Renal pelvis (tissue), 4 donors: Measurements from ENCODE around the gene ERICH6B. TPM values are rescaled to one million over a fixed set of nuclear protein-coding genes. Genes with fewer than 3 reads are reported as not detected.

Experiments used
- DNase-seq: peaks from one replicate; pipeline ENCODE4 v3.0.0-alpha.2; 2013
- polyA plus RNA-seq, 3 donors: library from polyadenylated mRNA; unstranded; fragments of 120-200 nt; gene quantifications; one replicate each; pipeline ENCODE4 v1.2.1, GENCODE V29; 2013; ENCODE audit not compliant: insufficient read length in 3 of 3

Gene ERICH6B
- polyA plus RNA-seq, 3 donors = 0.80 to 3.0 (median 3.0) TPM

DNA sequence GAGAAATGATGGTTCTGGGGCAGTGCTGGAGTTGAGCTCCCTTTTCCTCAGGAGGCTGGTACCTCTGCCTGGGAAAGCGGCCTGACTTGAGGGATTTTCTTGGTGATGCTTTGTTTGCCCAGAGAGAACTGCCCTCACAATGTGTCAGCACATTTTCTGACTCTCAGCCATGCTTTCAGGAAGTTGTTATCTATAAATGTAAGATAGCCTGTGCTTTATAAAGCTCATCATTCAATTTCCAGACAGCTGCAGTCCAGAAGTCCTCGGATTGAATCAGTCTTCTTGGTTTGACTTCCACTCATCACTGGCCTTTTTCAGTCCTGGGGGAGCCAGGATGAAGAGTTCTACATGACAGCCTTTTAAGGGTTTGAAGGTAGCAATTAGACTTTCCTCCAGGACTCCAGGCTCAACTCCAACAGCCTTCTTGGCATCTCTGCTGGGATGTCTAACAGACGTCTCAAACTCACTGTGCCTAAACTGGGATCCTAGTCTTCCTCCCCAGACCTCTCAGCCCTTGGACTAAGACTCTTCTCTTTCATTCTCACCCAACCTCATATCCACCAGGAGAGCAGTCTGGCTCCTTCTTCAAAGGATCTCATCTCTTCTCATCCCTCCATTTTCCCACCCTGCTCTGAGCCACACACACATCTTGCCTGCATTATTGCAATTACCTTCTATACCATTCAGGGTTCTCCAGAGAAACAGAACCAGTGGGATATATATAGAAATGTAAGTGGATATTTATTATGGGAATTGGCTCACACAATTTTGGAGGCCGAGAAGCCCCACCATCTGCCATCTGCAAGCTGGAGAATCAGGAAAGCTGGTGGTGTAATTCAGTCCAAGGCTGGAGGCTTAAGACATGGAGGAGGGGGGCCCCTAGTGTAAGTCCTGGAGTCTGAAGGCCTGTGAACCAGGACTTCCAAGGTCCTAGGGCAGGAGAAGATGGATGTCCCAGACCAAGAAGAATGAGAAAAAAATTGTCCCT, 13.1 kb downstream of the ERICH6B start:
- no peak for DNase-seq

DNA sequence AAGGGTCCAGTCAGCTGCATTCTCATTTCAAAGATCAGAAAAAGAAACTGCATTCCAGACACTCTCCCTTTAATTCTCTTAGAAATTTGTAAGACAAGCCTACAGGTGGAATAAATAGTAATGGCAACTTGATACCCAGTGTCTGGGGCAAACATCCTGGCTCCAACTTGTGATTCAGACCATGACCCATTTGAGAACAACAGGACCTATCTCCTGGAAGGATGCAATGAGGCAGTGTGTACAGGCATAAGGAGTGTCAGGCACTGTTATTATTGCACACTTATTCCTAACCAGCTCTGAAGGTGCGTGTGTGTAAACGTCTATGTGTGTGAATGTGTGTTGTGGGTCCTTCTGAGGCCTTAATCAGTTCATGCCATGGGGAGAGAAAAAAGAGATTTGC, 13.9 kb downstream of the ERICH6B start:
- DNase-seq = no peak

DNA sequence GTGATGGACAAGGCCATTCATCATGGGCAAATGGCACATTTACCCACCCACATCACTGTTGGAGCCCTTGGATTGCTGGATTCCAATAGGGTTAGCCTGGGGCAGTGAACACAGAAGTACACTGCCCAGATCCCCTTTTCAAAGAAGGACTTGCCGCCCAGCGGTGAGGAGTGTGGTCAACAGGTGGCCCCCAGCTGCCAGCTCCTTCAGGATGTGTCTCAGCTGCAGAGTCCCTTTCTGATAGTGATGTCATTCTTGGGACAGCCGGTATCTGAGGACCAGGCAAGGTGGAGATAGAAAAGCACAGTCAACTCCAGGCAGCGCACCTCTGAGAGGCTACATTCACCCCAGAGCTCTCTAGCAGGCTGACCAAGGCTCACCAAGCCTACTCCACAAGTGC, 16.9 kb downstream of the ERICH6B start:
- no peak for DNase-seq

DNA sequence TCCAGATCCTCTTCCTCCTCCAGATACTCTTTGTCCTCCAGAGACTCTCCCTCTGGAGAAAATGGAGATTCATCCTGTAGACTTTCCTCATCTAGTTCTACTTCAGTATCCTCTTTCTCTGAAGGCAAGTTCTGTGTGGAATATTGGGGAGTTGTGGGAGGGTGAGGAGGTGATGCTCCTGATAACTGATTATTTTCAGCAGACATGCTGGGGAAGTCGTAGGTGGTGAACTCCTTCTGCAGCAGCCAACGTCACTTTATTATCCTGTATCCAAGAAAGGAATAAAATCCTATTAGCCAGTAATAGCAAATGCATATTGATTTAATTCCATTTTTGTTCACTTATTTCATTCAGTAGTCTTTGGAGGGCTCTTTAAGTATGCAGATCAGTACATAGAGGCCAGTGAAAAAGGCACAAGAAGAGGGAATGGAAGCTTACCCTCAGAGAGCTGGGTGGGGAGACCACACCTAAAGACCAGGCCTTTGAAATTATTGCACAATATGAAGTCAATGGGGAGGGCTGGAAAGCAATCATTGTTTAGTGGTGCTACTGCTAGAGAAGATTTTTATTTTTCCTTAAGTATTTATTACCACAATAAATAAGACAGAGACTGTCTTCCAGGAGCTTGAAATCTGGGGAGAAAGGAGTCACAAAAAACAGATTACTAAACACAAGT, 18.6 kb downstream of the ERICH6B start:
- DNase-seq = no peak

DNA sequence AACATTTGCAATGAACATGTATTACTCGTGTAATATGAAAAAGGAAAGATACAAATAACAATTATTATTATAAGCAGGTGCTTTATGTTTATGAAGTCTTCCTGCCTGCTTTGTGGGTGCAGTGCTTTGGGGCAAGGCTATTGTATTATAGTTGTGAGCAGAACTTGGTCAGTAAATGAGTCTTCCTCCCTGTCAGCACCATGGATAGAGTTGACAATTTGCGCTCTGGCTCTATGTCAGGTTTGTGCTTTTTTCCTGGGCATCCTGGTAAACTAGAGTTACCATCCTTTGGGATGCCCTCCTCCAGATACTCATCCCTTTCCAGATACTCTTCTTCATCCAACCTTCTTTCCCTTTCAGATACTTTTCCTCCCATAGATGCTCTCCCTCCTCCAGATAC, 19.6 kb downstream of the ERICH6B start:
- no peak for DNase-seq

DNA sequence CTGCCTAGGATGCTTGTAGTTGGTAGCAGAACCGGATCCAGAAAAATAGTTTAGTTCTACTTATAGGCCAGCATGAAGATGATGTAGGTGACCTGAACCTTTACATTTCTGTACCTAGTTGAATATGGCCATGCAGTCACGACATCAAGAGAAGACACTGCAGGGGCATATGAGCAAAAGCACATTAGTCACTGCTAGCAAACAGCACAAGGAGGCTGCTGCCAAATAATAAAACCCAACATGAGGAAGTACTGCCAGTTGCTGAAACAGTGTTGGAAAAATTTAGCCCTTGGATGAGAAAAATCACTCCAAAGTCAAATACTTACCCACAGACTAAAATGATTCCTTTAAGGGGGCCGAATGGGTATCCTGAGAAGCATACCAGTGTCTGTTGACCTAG, 20.8 kb downstream of the ERICH6B start:
- DNase-seq = no peak

DNA sequence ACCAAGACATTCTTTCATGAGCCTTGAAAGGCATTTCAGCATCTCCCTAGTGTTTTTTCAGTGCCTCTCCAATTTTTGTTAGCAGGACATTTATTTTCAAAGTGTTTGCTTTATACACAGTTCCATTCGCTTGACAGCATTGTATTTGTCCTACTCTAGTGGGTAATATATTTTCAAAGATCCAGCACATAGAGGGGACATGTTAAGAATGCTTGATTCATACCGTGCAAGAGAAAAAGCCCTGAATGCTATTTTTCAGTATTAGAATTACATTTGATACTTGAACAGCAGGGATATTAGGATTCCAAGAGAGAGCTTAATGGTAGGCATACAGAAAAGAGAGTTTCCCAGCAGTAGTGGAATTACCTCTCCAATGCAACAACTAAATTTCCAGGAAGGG, 21.3 kb downstream of the ERICH6B start:
- DNase-seq = no peak

DNA sequence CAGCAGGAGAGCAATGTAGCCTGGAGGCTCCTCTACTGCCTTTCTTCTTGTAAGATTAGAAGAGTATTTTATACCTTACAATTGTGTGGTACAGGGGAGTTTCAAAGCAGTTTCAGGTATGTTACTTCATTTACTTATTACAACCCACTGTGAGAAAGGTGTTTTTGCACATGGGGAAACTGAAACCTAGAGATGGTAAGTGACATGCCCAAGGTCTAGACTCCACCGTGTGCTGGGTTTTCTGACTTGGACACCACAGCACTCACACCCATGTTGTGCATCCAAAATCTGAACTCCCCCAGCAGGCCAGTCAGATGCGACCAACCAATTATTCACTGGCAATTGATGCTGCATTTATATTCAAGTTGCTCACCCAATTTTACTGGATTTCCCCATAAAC, 22.8 kb downstream of the ERICH6B start:
- DNase-seq = no peak

DNA sequence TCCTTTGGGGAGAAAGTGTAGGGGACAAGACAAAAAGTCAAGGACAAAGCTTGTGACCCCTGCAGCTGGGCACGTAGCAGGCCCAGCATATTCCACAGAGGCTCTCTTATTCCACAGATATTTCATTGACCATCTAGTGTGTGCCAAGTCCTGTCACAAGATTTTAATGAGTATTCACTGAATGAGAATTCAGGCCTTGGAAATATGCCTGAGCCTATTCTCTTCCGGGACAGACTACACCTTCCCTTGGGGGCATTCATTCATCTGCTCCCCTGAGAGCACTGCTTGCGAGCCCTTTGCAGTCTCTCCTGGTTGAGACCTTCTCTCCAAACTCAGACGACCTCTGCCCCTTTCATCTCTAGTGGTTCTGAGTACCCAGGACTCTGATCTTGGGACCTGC, 25.5 kb downstream of the ERICH6B start:
- no peak for DNase-seq

DNA sequence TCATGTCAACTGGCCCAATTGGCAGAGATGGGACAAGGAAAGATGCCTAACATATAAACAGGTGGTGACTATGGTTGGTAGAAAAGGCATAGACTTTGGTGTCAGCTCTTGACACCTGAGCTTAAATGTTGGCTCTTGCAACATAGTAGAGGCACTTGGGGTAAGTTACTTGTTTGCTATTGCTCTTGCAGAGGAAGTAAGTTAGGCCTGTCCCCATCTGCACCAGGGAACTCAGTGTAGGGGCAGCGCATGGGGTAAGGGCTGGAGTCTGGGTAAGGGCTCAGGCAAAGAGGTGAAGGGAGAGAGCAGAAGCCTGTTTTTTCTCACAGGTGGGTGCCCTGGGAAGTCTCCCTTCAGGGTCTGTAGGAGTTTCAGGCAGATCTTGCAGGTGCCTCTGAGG, 27.6 kb downstream of the ERICH6B start:
- no peak for DNase-seq

DNA sequence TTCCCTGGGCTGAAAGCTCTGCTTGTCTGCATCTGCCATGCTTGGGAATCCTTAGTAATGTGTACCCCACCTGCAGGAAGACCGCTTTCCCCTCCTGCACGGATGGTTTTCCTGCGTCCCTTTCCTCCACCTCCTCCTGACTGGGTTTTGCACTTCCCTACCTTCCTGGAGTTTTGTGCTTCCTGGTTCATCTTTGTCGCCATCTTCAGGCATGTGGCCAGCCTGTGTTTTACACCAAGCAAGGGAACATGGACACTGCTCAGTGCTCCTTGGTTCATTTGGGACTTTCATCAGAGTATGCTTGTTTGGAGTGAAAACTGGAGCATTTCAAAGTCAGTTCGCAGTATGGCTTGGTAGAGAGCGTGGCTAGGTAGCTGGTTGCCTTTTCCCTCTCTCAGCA, 30.7 kb downstream of the ERICH6B start:
- DNase-seq = no peak

DNA sequence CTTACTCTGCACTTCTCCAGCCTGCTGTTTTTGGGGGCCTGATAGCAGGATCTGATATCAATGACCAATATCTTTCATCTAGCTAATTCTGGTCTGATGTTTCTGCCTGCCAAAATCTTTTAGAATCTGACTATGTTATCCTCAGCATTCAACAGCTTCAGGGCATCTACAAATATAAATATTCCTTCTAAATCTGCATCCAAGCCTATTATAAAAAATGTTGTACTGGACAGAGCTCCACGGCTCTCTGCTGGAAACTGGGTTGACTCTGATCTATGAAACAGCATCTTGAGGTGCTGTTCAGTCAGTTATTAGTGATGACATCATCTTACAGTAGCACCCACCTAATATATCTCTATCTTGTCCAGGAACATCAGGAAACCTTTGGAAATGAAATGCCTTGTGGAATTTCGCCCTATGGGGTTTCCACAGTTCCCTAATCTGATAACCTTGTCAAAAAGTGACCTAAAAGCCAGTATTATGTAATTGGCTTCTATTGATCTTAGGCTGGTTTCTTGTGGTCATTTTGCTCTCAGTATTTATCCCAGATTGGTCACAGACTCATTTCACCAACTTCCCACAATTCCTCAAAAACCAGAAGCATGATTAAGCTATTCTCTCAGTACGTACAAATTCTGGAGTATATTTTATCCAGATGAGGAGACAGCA, 33.0 kb downstream of the ERICH6B start:
- DNase-seq = no peak

DNA sequence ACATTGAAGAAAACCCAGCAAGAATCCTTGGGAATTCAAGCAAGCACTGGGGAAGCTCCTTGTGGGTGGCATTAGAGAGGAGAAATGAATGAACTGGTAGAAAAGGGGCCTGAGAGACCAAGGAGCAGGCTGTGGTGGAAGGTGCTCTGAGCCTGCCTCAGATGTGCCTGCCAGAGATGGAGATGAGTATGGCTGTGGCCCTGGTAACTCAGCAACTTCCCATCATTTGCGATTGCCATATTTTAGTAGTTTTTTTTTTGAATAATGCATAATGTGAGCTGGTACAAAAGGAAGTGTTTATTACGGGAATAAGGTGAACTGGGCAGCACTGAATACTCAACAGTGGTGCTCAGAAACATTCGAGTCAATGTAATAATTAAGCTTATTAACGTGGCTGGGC, 39.1 kb downstream of the ERICH6B start:
- DNase-seq = no peak

DNA sequence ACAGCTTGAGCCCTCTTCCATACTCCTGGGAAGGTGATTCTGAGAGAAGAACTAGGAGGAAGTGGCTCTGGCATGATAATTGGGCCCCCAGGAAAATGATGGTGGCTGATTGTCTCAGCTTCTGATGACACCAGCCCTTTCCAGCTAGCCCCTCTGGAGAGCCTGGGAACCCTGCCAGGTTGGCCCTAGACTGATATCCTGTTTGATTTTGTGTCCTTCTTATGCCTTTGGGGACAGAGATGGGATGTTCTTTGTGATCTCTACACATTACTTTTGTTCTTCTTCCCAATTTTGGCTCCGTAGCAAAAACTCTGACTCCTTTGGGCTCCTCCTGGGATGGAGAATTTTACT, 39.7 kb downstream of the ERICH6B start:
- DNase-seq = no peak

DNA sequence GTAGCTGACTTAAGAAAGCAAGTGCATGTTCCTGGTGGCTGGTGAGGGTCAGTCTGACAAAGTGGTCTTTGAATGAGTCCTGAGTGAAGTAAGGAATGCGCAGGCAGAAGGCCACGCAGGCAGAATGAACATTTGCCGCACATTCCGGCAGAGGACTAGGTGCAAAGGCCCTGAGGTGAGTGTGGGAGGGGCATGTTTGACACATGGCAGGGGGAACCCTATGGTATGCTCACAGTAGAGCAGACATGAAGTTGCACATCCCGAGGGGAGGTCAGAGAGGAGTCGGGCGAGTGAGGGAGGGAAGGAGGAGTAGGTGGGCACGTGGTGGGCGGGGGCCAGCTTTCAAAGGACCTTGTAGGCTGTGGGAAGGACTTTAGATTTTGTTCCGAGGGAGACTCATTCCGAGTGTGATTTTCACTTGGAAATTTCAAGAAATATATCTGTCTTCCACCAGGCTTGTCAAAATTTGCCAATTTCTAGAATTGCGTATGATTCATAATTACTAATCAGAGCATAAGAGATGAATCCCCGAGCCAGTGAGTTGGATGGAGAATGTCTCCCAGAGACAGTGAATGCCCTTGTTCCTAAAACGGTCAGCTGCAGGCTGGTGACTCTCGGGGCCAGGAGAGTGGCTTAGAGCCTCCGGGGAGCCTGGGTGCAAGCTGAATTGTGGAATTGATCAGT, 40.3 kb downstream of the ERICH6B start:
- DNase-seq = no peak

DNA sequence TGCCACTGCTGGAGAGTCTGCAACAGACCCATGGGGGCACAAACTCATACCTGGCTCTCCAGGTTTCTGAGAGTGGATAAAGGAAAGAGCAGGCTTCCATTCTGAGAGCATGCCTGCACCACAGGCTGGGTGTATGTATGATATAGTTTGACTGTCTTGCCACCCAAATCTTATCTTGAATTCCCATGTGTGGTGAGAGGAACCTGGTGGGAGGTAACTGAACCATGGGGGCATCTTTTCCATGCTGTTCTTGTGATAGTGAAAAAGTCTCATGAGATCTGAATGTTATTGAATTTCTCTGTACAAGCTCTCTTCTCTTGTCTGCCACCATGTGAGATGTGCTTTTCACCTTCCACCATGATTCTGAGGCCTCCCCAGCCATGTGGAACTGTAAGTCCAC, 50.2 kb downstream of the ERICH6B start:
- DNase-seq = no peak

DNA sequence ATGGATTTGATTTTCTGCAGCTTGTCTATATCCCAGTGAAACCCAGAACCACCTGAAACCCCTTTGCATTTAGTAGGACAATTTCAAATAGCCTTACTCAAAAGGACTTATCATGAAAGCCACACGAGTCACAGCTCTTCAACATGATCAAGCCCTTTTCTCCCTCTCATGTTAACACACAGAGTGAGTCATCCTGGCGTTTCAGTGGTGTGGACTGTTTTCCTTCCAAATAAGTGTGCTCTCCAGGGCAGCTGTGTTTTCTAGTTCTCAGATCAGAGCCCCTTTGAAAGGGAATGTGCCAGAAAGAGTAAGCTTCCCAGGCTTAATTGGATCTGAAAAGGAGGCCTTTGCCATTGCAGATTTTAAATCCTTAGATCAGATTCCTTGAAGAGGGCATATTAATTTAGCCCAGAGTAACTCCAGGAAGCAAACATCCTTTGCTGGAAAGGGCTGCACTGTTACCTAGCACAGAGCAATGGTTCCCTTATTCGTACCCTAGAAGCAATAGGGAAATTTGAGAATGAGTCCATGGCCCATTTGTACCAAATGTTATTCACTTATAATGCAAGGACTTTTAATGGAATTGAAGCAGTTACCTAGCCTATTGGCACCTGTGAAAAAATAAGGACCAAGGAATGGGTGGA, 51.3 kb downstream of the ERICH6B start:
- DNase-seq = no peak

DNA sequence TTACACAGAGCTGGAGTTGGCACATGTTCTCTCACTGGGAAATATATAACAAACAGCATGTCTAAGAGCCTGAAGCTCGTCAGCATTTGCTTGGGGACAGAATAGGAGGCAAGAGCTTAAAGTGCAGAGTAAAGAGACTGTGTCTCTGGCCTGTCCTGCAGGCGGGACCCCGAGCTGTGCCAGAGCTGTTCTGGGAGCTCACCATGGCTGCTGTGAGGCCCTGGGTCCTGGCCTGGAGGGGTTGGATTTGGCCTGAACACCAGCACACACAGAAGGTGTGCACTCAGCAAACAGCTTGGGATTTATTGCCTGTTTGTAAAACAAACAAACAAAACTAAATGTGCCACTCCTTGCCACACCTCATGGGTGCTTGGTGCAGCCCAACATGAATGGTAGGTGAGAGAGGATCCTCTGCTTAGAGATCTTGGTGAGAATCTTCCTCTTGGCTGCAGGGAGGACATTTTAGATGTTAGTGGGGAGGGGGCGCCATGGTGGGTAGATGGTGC, 60.9 kb downstream of the ERICH6B start:
- no peak for DNase-seq

DNA sequence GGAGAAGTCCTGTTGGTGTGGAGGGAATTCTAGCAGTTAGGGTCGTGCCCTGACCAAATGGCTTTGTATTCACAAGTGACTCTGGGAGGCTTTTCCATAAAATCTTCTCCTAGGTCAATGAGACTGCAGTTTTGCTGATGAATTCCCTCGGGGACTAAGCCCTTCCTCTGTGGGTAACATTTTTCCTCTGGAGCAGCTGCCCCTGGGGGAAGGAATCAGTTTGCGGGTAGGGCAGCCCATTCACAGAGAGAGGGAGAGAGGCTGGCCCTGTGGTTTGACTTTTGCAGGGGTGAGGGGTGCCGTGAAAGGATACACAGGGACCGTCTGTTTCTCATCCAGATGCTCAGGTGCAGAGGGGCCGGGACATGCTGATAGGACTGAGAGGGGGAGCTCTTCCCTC, 67.3 kb downstream of the ERICH6B start:
- no peak for DNase-seq

DNA sequence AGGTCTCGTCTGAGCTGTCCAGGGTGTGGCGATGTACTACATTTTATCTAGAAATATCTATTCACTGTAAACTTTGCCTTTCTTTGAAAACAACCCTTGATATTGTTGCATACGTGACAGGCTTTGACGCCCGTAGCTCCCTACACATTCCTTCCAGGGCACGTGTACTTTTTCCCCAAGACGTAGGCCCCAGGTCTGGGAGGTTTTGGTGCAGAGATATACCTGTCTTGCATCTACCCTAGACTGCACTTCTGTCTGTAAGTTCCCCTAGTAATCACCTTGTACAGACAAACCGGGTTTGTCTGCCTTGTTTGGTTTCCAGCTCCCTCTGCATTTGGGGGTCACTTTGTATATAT, 69.2 kb downstream of the ERICH6B start:
- DNase-seq = no peak

DNA sequence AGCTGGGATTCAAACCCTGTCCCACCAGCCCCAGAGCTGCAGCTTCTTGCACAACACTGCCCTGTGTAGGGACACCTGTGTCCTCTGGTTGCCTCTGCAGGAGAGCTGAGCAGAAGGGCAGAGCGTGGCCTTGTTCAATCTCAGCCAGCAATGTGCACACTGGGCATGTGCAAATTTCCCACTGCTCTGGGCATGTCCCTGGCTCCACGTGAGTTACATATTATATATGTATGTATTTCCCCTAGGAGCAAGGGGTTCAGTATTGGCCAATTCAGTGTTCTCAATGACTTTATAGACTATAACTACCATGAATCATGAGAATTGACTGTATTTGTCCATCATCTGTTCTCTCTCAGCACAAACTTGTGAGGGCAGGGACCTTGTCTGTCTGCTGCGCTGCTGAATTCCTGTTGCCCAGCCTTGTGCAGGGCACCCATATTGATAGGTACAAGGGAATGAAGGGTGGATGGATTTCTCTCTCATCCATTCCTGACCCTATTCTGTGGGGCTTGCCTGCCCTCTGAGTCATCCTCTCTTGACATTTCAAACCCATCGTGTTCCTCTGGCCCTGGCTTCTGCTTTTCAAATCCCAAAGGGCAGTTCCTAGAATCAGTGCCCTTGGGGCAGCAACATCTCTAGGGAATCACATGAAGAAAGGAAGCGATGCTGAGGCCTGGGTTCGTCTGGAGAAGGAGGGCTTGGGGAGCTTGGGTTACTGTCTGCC, 69.7 kb downstream of the ERICH6B start:
- no peak for DNase-seq
